Left ventricle myocardium inferior (tissue), 1 donor: ENCODE measurements around the gene FRMD4A. TPM values are rescaled to one million over a fixed set of nuclear protein-coding genes. Genes with fewer than 3 reads are reported as not detected.

Experiments
- DNase-seq: peaks from one replicate; pipeline ENCODE4 v3.0.0-alpha.2; 2020
- H3K27ac ChIP-seq: fragments of 200-600 bp; replicated peaks from 2 replicates; pipeline ENCODE4 v1.8.0; 2021
- H3K27me3 ChIP-seq: fragments of 200-600 bp; 2 replicates; pipeline ENCODE4 v1.8.0; 2021; ENCODE audit warnings: low read depth
- H3K36me3 ChIP-seq: fragments of 200-600 bp; 2 replicates; pipeline ENCODE4 v1.8.0; 2021
- H3K4me1 ChIP-seq: fragments of 200-600 bp; 2 replicates; pipeline ENCODE4 v1.8.0; 2021
- H3K4me3 ChIP-seq: fragments of 200-600 bp; 2 replicates; pipeline ENCODE4 v1.8.0; 2021; ENCODE audit warnings: mild to moderate bottlenecking, moderate library complexity
- H3K9me3 ChIP-seq: fragments of 200-600 bp; replicated peaks from 2 replicates; pipeline ENCODE4 v1.8.0; 2021
- CTCF ChIP-seq: fragments of 200-600 bp; IDR thresholded peaks from 2 replicates; pipeline ENCODE4 v1.8.0; 2021; ENCODE audit warnings: antibody characterized with exemption, mild to moderate bottlenecking, borderline replicate concordance
- intact Hi-C: fragments of 100-400 bp; cut with micrococcal nuclease; formaldehyde crosslinking; loops from one replicate; pipeline ENCODE4 v1.11.0; 2022
- total RNA-seq: library from RNA; stranded (reverse); fragmentation: NEBNext Ultra II Directional; extraction: Animal tissue kit (Norgen Biotek cat#: 25700); gene quantifications from one replicate; pipeline ENCODE4 v1.2.1, GENCODE V29; 2021
- donor health status: DM: no; HTN: yes; CAD: no; lungs with severe emphysema.

FRMD4A gene
- total RNA-seq, 1 donor from 2014 or later, result 26.1 TPM

GRCh38 chr10:13862546-13863233 lies 468.0 kb downstream of the FRMD4A start:
- peaks cover 68% of the 10 kb centered on the region for H3K4me1 ChIP-seq
- H3K9me3 ChIP-seq, result no peaks in the 10 kb centered on the region
- H3K27me3 ChIP-seq, result no peaks in the 10 kb centered on the region
- no peak for TF ChIP-seq CTCF
- H3K36me3 ChIP-seq, result no peaks in the 10 kb centered on the region
- peak overlapping the region; percentile 54 for H3K27ac ChIP-seq
- no peak overlapping the region for H3K4me3 ChIP-seq
- intact Hi-C loops, result no loop called here
- DNase-seq, result no peak

- H3K27me3 ChIP-seq, result no peaks in the 10 kb centered on the region
- H3K4me1 ChIP-seq, result peaks cover 66% of the 10 kb centered on the region
- TF ChIP-seq CTCF, result no peak
- no peaks in the 10 kb centered on the region for H3K36me3 ChIP-seq
- H3K9me3 ChIP-seq, result no peaks in the 10 kb centered on the region
- intact Hi-C loops, result no loop called here
- H3K27ac ChIP-seq, result peak overlapping the region; percentile 50
- no peak overlapping the region for H3K4me3 ChIP-seq
- DNase-seq, result no peak
Measured at GRCh38 chr10:13860886-13861285, 469.8 kb downstream of the FRMD4A start.

GRCh38 chr10:13859979-13860654 lies 470.6 kb downstream of the FRMD4A start:
- H3K27ac ChIP-seq, result peak overlapping the region; percentile 50

GRCh38 chr10:13858709-13859108 lies 472.0 kb downstream of the FRMD4A start:
- no peak overlapping the region for H3K4me3 ChIP-seq
- no peaks in the 10 kb centered on the region for H3K9me3 ChIP-seq
- H3K36me3 ChIP-seq, result no peaks in the 10 kb centered on the region
- intact Hi-C loops, result no loop called here
- no peak for TF ChIP-seq CTCF
- H3K27ac ChIP-seq, result no peak overlapping the region
- no peaks in the 10 kb centered on the region for H3K27me3 ChIP-seq
- peaks cover 73% of the 10 kb centered on the region for H3K4me1 ChIP-seq
- no peak for DNase-seq

More at GRCh38 chr10:13859979-13860654, 470.6 kb downstream of the FRMD4A start:
- no peaks in the 10 kb centered on the region for H3K36me3 ChIP-seq
- TF ChIP-seq CTCF, result no peak
- no peaks in the 10 kb centered on the region for H3K9me3 ChIP-seq
- no peak for DNase-seq
- H3K4me1 ChIP-seq, result peaks cover 61% of the 10 kb centered on the region
- H3K4me3 ChIP-seq, result no peak overlapping the region
- H3K27me3 ChIP-seq, result no peaks in the 10 kb centered on the region
- intact Hi-C loops, result no loop called here

- Histone ChIP-seq H3K27me3 (no peaks in the 10 kb centered on the region), H3K4me3 (no peak overlapping the region), H3K4me1 (peaks cover 76% of the 10 kb centered on the region), H3K9me3 (no peaks in the 10 kb centered on the region), H3K27ac (peak overlapping the region; percentile 28), H3K36me3 (no peaks in the 10 kb centered on the region)
- intact Hi-C loops, result no loop called here
- no peak for TF ChIP-seq CTCF
- DNase-seq, result no peak
Measured at GRCh38 chr10:13857451-13857850, 473.3 kb downstream of the FRMD4A start.
